PC-9 (cell line): ENCODE measurements around the gene ACOX1. TPM values are rescaled to one million over a fixed set of nuclear protein-coding genes. Genes with fewer than 3 reads are reported as not detected.
A peak's percentile ranks its signal among the peaks of the same experiment; 100 is the strongest.

Experiments used
- BruUV-seq: library from RNA; stranded (reverse); fragments of 400-500 nt; replicated peaks from 2 replicates; lab custom pipeline; 2021; lab: Mats Ljungman, UMichigan
- CTCF ChIA-PET: fragments of 300-600 bp; sonication (Branson Sonifier 250); formaldehyde crosslinking; loops from one replicate; lab custom pipeline; 2022; ENCODE audit warnings: antibody characterized with exemption; lab: Charles Lee
- POLR2A ChIA-PET: fragments of 300-600 bp; sonication (Branson Sonifier 250); formaldehyde crosslinking; loops from one replicate; lab custom pipeline; 2022; ENCODE audit warnings: antibody characterized with exemption; ENCODE audit not compliant: unreplicated experiment; lab: Charles Lee
- DNase-seq, 2 experiments: peaks; one replicate each; pipeline versions ENCODE4 v3.0.0 to v3.0.0-alpha.2; 2015 to 2022; ENCODE audit warnings: mixed read lengths in 1 of 2
- H2AFZ ChIP-seq: fragments of 200-600 bp; sonication (generic); 2 replicates; pipeline ENCODE4 v1.8.1; 2017; ENCODE audit warnings: antibody characterized with exemption
- H3F3A ChIP-seq: fragments of 200-600 bp; sonication (generic); 2 replicates; pipeline ENCODE4 v1.8.1; 2017; ENCODE audit warnings: antibody characterized with exemption, mild to moderate bottlenecking, low read depth; ENCODE audit not compliant: insufficient read depth
- H3K27ac ChIP-seq: fragments of 200-600 bp; sonication (generic); 2 replicates; pipeline ENCODE4 v1.6.1; 2016; ENCODE audit warnings: mixed run types
- H3K27me3 ChIP-seq: fragments of 200-600 bp; sonication (generic); 2 replicates; pipeline ENCODE4 v1.6.1; 2016; ENCODE audit warnings: low read depth, mixed run types; ENCODE audit not compliant: insufficient read depth
- H3K36me3 ChIP-seq: fragments of 200-600 bp; sonication (generic); 2 replicates; pipeline ENCODE4 v1.6.1; 2016; ENCODE audit warnings: low read depth, mixed run types
- H3K4me1 ChIP-seq: fragments of 200-600 bp; sonication (generic); replicated peaks from 2 replicates; pipeline ENCODE4 v1.6.1; 2016; ENCODE audit warnings: mixed run types; ENCODE audit not compliant: insufficient read depth
- H3K4me2 ChIP-seq: fragments of 200-600 bp; sonication (generic); 2 replicates; pipeline ENCODE4 v1.6.1; 2017; ENCODE audit warnings: mixed run types
- H3K4me3 ChIP-seq: fragments of 200-600 bp; sonication (generic); 2 replicates; pipeline ENCODE4 v1.6.1; 2016; ENCODE audit warnings: mixed run types
- H3K79me2 ChIP-seq: fragments of 200-600 bp; sonication (generic); 2 replicates; pipeline ENCODE4 v1.6.1; 2017; ENCODE audit warnings: low read depth, mixed run types
- H3K9me2 ChIP-seq: fragments of 200-600 bp; sonication (generic); 2 replicates; pipeline ENCODE4 v1.8.1; 2017; ENCODE audit warnings: mild to moderate bottlenecking; ENCODE audit not compliant: insufficient read depth
- H3K9me3 ChIP-seq: fragments of 200-600 bp; sonication (generic); 2 replicates; pipeline ENCODE4 v1.8.1; 2016; ENCODE audit warnings: low read depth; ENCODE audit not compliant: insufficient read depth
- H4K20me1 ChIP-seq: fragments of 200-600 bp; sonication (generic); 2 replicates; pipeline ENCODE4 v1.8.1; 2017; ENCODE audit not compliant: insufficient read depth
- CTCF ChIP-seq: fragments of 200-600 bp; sonication (generic); conservative IDR thresholded peaks from 2 replicates; pipeline ENCODE4 v1.6.1; 2017; ENCODE audit warnings: mixed run types, antibody characterized with exemption, mild to moderate bottlenecking, moderate library complexity
- EZH2 ChIP-seq: fragments of 200-600 bp; sonication (generic); IDR thresholded peaks from 2 replicates; pipeline ENCODE4 v1.8.0; 2017; ENCODE audit warnings: antibody characterized with exemption, low read depth
- intact Hi-C: fragments of 100-400 bp; cut with micrococcal nuclease; formaldehyde crosslinking; loops from one replicate; pipeline ENCODE4 v1.10.0; 2022; ENCODE audit not compliant: unreplicated experiment
- total RNA-seq: library from RNA; stranded (reverse); gene quantifications from 2 replicates; pipeline ENCODE4 v1.2.3, GENCODE V29; 2021

Gene ACOX1
- total RNA-seq, 1 experiment from 2014 or later, result 35.5 TPM

DNA sequence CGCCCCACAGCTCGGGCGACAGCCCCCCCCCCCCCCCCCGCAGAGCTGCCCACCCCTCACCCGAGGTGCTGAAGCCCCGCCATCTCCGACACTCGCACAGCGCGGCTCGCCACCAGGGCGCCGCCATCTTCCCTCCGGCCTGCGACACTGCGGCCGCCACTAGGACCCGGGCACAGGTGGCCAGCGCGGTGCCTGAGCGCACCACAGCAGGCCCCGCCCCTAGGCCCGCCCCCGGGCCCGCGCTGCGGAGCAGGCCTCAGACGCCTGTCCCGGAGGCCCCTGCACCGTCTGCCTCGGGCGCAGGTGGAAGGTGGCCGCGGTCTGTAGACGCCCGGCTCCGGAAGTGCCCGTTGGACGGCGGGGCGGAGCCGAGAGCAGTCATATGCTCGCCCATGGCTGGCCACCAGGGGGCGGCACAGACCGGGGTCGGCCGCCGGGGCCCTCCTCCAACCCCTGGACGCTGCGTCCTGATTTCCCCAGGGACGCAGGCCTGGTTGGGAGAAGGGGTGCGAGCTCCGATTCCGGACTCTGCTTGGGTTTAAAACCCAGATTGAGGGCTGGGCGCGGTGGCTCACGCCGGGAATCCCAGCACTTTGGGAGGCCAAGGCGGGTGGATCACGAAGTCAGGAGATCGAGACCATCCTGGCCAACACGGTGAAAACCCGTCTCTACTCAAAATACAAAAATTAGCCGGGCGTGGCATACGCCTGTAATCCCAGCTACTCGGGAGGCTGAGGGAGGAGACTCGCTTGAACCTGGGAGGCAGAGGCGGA, 74.0 kb downstream of the ACOX1 start, which contains the start of gene MRPL38:
Gene MRPL38, minus strand, starts transcription at position 136 of the 773 bp plus-strand sequence. Its CDS starts 9 bp downstream, at position 127.
- intact Hi-C loops, result loop anchor here (1.0 to 10.0 kb wide), 7 partner anchors 74 to 397 kb away; partner anchors contain the start of genes ACOX1, EXOC7 and TEN1
- POLR2A ChIA-PET, result no interaction called here
- peaks cover 31% of the 10 kb centered on the region for H3F3A ChIP-seq
- peak; percentile 86 to 99 for DNase-seq
- peaks cover 12% of the 10 kb centered on the region for H3K4me1 ChIP-seq
- H3K4me3 ChIP-seq, result peak within 1 kb of the TSS; percentile 76
- peaks cover 14% of the 10 kb centered on the region; the same call in 1 of the 2 replicates for H3K36me3 ChIP-seq
- CTCF ChIA-PET, result interaction anchor here (0.6 to 1.4 kb wide), 5 partner anchors 22 to 609 kb away, joined by 3 to 6 read pairs (median 4); no protein-coding TSS in a partner anchor
- no peaks in the 10 kb centered on the region for H3K9me3 ChIP-seq
- no peaks in the 10 kb centered on the region for H4K20me1 ChIP-seq
- H3K9me2 ChIP-seq, result no peaks in the 10 kb centered on the region
- TF ChIP-seq CTCF (peak; percentile 96), EZH2 (no peak)
- peaks cover 28% of the 10 kb centered on the region for H3K79me2 ChIP-seq
- no TSS peak for BruUV-seq
- H3K27me3 ChIP-seq, result no peaks in the 10 kb centered on the region
- peak within 1 kb of the TSS; percentile 93 for H3K4me2 ChIP-seq
- peak within 1 kb of the TSS; percentile 56 for H3K27ac ChIP-seq
- peak within 1 kb of the TSS; percentile 98 for H2AFZ ChIP-seq

DNA sequence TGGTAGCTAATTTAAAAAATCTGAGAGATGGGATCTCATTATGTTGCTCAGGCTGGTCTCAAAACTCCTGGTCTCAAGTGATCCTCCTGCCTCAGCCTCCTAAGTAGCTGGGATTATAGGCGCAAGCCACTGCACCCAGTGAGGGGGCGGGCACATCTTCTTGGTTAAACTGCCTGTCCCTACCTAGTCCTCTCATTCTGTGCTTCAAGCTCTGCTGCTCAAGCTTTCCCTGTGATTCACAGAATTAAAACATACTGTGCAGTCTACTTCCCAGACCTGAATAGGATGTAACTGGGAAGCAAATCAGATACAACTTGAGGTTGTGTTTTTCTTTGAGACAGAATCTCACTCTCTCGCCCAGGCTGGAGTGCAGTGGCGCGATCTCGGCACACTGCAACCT, 76.6 kb downstream of the ACOX1 start:
- H3K9me2 ChIP-seq, result no peaks in the 10 kb centered on the region
- H3F3A ChIP-seq, result peaks cover 31% of the 10 kb centered on the region; the same call in 1 of the 2 replicates
- intact Hi-C loops, result loop anchor here (10.0 kb wide), 2 partner anchors 202 to 372 kb away; partner anchors contain the start of gene EXOC7
- ChIA-PET POLR2A (interaction anchor here (0.5 to 0.9 kb wide), 2 partner anchors 47 to 227 kb away, joined by 4 read pairs; partner anchors contain the start of gene WBP2), CTCF (no interaction called here)
- BruUV-seq, result no TSS peak
- peaks cover 14% of the 10 kb centered on the region; the same call in 1 of the 2 replicates for H3K36me3 ChIP-seq
- H3K4me3 ChIP-seq, result no peak overlapping the region
- peaks cover 12% of the 10 kb centered on the region for H3K4me1 ChIP-seq
- no peak for DNase-seq
- H3K79me2 ChIP-seq, result peaks cover 28% of the 10 kb centered on the region
- no peak overlapping the region for H3K27ac ChIP-seq
- H4K20me1 ChIP-seq, result no peaks in the 10 kb centered on the region
- no peak overlapping the region for H3K4me2 ChIP-seq
- H3K27me3 ChIP-seq, result no peaks in the 10 kb centered on the region
- TF ChIP-seq EZH2 (no peak), CTCF (no peak)
- no peak overlapping the region for H2AFZ ChIP-seq
- H3K9me3 ChIP-seq, result no peaks in the 10 kb centered on the region

GRCh38 chr17:75901727-75902126, 77.2 kb downstream of the ACOX1 start:
- H3K9me2 ChIP-seq, result no peaks in the 10 kb centered on the region
- ChIA-PET CTCF (no interaction called here), POLR2A (interaction anchor here (0.9 kb wide), 1 partner anchor 46 kb away, joined by 4 read pairs; the partner anchor contains the start of gene WBP2)
- no peak overlapping the region for H2AFZ ChIP-seq
- BruUV-seq, result no TSS peak
- H3K27ac ChIP-seq, result no peak overlapping the region
- peaks cover 12% of the 10 kb centered on the region for H3K4me1 ChIP-seq
- no peaks in the 10 kb centered on the region for H4K20me1 ChIP-seq
- no peaks in the 10 kb centered on the region for H3K9me3 ChIP-seq
- intact Hi-C loops, result loop anchor here (10.0 kb wide), 2 partner anchors 203 to 373 kb away; partner anchors contain the start of gene EXOC7
- TF ChIP-seq CTCF (no peak), EZH2 (no peak)
- H3K4me3 ChIP-seq, result no peak overlapping the region
- H3K79me2 ChIP-seq, result peaks cover 28% of the 10 kb centered on the region
- peaks cover 14% of the 10 kb centered on the region; the same call in 1 of the 2 replicates for H3K36me3 ChIP-seq
- DNase-seq, result no peak
- H3F3A ChIP-seq, result peaks cover 36% of the 10 kb centered on the region; the same call in 1 of the 2 replicates
- H3K27me3 ChIP-seq, result no peaks in the 10 kb centered on the region
- H3K4me2 ChIP-seq, result no peak overlapping the region
